Prostate gland (tissue), 2 donors: ENCODE results near the gene GLP1R.

Source experiments
- CTCF ChIP-seq, 4 experiments: fragments of 200-600 bp in 2 of 4; fragments of 450-650 bp in 2 of 4; sonication (generic) in 2 of 4; IDR thresholded peaks; 1 replicate in 3 of 4; 2 replicates in 1 of 4; pipeline ENCODE4 v1.5.1; 2016 to 2019; ENCODE audit warnings: antibody characterized with exemption in 4 of 4, mild to moderate bottlenecking in 2 of 4, moderate library complexity in 2 of 4
- POLR2A ChIP-seq: fragments of 450-650 bp; IDR thresholded peaks from one replicate; pipeline ENCODE4 v1.6.1; 2016; ENCODE audit warnings: antibody characterized with exemption, mild to moderate bottlenecking
- POLR2AphosphoS5 ChIP-seq: sonication (generic); formaldehyde crosslinking; IDR thresholded peaks from one replicate; pipeline ENCODE4 v1.6.1; 2017; ENCODE audit warnings: antibody characterized with exemption

DNA sequence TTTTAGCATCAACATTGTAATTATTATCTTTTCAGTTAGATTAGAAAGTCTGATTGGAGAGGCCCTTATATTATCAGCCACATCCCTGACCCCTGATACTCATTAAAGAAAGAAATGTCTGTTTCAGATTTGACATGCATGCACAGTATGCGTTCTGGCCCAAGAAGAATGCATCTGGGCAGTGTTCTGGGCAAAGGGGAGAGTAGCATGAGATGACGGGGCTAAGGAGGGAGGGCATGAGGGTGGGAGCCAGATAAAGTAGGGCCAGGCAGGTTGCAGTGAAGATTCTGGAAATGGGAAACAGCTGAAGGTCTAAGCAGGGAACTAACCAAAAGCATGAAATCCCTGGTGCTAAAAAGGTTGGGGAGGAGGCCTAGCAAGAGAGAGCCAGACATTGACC lies 59.1 kb downstream of the GLP1R start:
- TF ChIP-seq CTCF (IDR thresholded peaks at IDR 0.05): no peak
- no peak for TF ChIP-seq POLR2A
- no peak for TF ChIP-seq POLR2AphosphoS5
